Thyroid gland (tissue), 4 donors: ENCODE measurements around the gene NFYB.

ENCODE experiments used
- CTCF ChIP-seq, 6 experiments: fragments of 200-600 bp in 3 of 6; fragments of 450-650 bp in 3 of 6; sonication (generic) in 3 of 6; IDR thresholded peaks; one replicate each; pipeline ENCODE4 v1.5.1; 2016 to 2019; ENCODE audit warnings: antibody characterized with exemption in 6 of 6, mild to moderate bottlenecking in 2 of 6, inconsistent platforms in 1 of 6, moderate library complexity in 1 of 6
- POLR2A ChIP-seq, 2 donors: fragments of 450-650 bp; IDR thresholded peaks; one replicate each; pipeline ENCODE4 v1.6.1; 2017; ENCODE audit warnings: antibody characterized with exemption in 2 of 2, mild to moderate bottlenecking in 2 of 2, moderate library complexity in 1 of 2

- TF ChIP-seq CTCF (IDR thresholded peaks at IDR 0.05), result no peak
- no peak for TF ChIP-seq POLR2A (IDR thresholded peaks at IDR 0.05)
These were observed 17.0 kb downstream of the NFYB start for GRCh38 chr12:104121001-104121400.
